Pulmonary artery endothelial cell (primary cell): ENCODE data around the gene WWOX. TPM values are rescaled to one million over a fixed set of nuclear protein-coding genes. Genes with fewer than 3 reads are reported as not detected.
"Not testable (repeated sequence)": the region's sequence is repeated elsewhere in the genome, so short reads cannot be mapped to it uniquely, and the experiment has no call there.

Experiments used
- DNase-seq: peaks from one replicate; pipeline ENCODE4 v3.0.0-alpha.2; 2011; ENCODE audit warnings: low read depth, low spot score
- total RNA-seq: library from RNA; depleted of rRNA; stranded (reverse); fragments of >200 nt; gene quantifications from 2 replicates; pipeline ENCODE4 v1.2.3, GENCODE V29; 2014

WWOX gene
- total RNA-seq, 1 donor from 2014 or later: 15.9 TPM

- DNase-seq: no peak
Observed at GRCh38 chr16:78675312-78675711, 575.9 kb downstream of the WWOX start.

GRCh38 chr16:78675951-78676792 lies 576.7 kb downstream of the WWOX start:
- no peak for DNase-seq

GRCh38 chr16:78677181-78677731 lies 577.8 kb downstream of the WWOX start:
- DNase-seq: no peak

GRCh38 chr16:78679546-78679945 lies 580.1 kb downstream of the WWOX start:
- DNase-seq: no peak

GRCh38 chr16:78681743-78682142 lies 582.3 kb downstream of the WWOX start:
- DNase-seq: no peak

GRCh38 chr16:78684030-78684611 lies 584.7 kb downstream of the WWOX start:
- no peak for DNase-seq

- DNase-seq: no peak
Observed at GRCh38 chr16:78684655-78685375, 585.4 kb downstream of the WWOX start.

- DNase-seq: no peak
Observed at GRCh38 chr16:78686601-78687000, 587.1 kb downstream of the WWOX start.

GRCh38 chr16:78689028-78689427 lies 589.6 kb downstream of the WWOX start:
- DNase-seq: no peak

- no peak for DNase-seq
Observed at GRCh38 chr16:78689536-78689935, 590.1 kb downstream of the WWOX start.

GRCh38 chr16:78690510-78690909 lies 591.1 kb downstream of the WWOX start:
- no peak for DNase-seq

- DNase-seq: not testable (repeated sequence)
Observed at GRCh38 chr16:78691746-78692145, 592.3 kb downstream of the WWOX start.

GRCh38 chr16:78693496-78693895 lies 594.0 kb downstream of the WWOX start:
- no peak for DNase-seq

- no peak for DNase-seq
Observed at GRCh38 chr16:78694414-78694813, 595.0 kb downstream of the WWOX start.

GRCh38 chr16:78695391-78695790 lies 595.9 kb downstream of the WWOX start:
- DNase-seq: no peak

GRCh38 chr16:78696797-78697196 lies 597.3 kb downstream of the WWOX start:
- no peak for DNase-seq

GRCh38 chr16:78697426-78697825 lies 598.0 kb downstream of the WWOX start:
- no peak for DNase-seq

- DNase-seq: no peak
Observed at GRCh38 chr16:78703936-78704335, 604.5 kb downstream of the WWOX start.

GRCh38 chr16:78704416-78704815 lies 605.0 kb downstream of the WWOX start:
- no peak for DNase-seq

- no peak for DNase-seq
Observed at GRCh38 chr16:78705694-78706093, 606.2 kb downstream of the WWOX start.

- no peak for DNase-seq
Observed at GRCh38 chr16:78706637-78707036, 607.2 kb downstream of the WWOX start.
